NAMALWA (cell line): ENCODE results near the gene GNB1.
"Not testable (repeated sequence)": the region's sequence is repeated elsewhere in the genome, so short reads cannot be mapped to it uniquely, and the experiment has no call there.

ENCODE experiments used
- DNase-seq: peaks from one replicate; pipeline ENCODE4 v3.0.0-alpha.2; 2015; ENCODE audit warnings: low spot score

The GNB1 gene

DNA sequence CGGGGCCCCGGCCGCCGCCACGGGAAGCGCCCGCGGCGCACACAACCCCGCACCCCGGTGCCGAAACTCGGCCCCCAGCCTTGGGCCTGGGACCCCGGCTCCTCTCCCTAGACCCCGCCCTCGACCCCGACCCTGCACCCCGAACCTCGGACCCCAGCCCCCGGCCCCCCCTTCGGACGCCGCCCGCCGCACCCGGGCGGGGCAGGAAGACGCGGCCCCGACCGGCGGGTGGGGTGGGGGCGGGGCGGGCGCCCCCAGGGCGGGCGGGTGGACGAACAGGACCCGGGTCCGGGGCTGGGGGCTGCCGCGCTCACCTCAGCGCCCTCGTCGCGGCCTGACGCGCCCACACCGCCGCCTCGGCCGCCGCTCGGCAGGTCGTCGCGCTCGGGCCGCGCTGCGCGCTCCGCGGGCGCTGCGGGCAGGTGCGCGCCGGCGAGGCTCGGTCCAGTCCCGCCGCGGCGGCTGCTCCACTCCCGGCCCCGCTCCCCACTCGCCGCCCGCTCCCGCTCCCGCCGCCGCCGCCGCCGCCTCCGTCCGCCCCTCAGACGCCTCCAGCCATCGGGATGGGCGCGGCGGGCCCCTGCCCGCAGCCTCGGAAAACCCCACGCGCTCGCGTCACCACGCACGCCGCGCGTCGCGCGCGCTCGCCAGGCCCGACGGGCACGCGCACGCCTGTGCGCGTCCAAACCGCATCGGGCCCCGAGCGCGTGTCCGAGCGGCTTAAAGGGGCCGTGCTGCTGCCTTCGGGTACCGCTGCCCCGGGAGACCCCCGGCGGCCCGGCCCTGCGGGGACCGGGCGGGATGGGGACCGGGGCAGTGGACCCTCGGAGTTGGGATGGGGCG, at the start of gene GNB1:
Gene GNB1, minus strand, starts transcription at position 582 of the 843 bp plus-strand sequence. CDS start 65,634 bp downstream, outside the sequence.
- DNase-seq: peak; percentile 93

DNA sequence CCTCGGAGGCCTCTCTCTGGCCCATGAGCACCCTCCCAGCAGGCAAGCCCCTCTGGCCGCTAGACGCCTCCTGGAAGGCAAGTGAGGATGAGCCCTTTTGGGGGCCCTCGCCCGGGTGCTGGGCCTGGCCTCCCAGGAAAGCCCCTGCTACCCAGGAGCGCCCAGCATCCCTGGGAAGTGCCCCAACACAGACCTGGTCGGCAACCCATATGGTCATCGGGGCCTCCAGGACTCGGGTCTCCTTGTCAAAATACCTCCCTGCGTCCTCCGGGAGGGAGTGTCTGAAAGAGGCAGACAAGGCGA, 49.2 kb upstream of the GNB1 start:
- DNase-seq: no peak

DNA sequence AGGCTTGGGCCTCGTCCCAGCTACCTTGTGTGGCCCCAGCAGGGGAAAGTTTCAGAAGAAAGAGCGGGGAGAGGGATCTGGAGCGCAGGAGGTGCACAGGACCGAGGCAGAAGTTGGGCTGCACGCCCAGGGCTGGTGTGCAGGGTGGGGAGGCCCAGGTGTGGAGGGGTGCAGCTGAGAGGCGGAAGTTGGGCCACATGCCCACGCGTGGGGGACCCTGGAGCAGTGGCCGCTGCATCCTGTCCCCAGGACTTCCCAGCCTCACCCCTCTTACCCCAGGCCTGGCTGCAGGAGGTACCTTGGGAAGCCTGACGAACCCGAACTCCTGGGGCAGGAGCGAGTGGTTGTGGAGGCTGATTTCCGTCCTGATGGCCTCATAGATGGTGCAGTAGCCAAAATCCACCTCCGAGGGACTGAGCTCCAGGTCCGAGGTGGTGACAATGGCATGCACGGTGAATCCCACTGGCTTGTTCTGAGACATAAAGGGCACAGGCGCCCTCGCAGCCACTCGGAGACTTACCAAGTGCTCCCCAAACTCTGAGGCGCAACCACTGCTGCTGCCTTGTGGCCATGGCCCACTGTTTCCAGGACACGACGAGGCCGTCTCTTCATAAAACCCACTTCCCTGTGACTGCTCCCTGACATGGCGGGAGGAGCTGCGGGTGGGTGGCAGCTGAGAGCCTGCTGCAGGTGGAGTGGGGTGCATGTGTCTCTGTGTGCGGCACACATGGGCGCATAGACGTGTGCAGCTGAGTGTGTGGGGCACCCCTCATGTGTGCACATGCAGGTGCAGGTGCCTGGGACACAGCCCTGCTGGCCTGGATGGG, 48.6 kb upstream of the GNB1 start:
- no peak for DNase-seq

DNA sequence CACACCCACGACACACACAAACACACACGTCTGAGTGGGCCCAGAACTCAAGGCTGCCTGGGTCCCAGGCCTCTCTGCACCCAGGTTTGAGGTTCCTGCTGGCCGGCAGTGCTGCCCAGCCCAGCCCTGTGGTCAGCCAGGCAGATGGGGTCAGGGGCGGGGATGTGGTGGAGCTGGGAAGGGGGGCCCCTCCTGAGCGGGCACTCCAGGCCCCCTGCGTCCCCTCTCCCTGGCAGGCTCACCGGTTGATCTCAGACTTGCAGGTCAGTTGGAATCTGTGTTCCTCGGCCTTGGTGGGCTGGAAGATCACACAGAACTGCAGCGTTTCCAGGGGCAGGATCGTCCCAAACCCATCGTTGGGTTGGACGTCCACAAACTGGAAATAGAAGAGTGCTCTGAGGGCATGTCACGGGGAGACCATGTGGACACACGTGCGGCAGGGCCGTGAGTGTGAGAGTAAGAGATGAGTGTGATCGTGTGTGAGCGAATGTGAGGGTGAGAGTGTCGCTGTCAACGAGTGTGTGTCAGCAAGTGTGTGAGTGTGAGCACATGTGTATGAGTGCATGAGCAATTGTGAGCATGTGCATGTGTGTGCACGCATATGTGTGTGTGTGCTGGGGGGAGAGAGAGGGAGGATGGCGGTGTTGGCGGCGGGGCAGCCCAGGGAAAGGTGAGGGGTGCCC, 47.9 kb upstream of the GNB1 start:
- DNase-seq: no peak

DNA sequence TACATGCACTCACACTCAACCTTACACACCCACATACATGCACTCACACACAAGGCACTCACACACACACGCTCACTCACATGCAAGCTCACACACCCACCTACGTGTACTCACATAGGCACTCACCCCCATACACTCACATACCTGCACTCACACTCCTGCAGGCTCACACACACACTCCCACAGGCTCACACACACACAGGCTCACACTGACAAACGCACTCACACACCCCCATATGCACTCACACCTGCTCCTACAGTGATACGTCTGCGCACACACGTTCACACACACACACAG, 47.3 kb upstream of the GNB1 start:
- DNase-seq: no peak

DNA sequence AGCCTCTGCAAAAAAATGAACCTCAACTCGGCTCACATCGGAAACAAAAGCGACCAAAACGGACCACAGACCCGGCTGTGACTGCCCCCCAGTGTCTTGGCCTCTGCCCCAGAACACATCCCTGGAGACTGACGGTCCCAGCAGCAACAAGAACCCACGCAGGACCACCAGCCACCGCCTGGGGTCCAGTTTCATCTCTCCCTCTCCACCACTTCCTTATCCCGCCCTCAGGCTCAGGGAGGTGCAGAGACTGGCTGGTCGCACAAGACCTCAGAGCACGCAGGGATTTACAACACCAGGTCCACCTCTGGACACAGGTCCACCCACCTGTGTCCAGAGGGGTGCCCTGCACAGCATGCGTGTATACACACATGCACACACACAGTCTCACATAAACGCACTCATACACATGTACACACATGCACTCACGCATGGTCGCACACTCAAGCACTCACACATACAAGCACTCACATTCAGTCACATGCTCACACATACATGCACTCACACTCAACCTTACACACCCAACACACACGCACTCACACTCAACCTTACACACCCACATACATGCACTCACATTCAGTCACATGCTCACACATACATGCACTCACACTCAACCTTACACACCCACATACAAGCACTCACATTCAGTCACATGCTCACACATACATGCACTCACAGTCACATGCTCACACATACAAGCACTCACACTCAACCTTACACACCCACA, 46.8 kb upstream of the GNB1 start:
- no peak for DNase-seq

DNA sequence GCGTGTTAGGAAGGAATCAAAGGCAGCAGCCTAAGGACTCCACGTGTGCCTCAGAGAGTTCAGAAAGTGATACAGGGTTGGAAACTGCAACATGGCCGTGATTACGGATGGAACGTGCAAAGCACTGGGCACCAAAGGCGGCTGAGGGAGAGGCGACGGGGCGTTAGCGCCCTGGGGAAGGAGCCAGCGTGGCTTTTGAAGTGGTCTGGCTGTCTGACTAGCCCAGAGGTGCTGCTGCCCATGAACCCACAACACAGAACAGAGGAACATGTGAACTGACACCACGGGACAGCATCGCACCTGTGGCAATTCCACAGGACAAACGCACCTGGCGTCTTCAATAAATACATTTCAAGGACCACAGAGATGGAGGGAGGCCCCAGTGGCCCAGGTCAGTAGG, 46.2 kb upstream of the GNB1 start:
- DNase-seq: no peak

DNA sequence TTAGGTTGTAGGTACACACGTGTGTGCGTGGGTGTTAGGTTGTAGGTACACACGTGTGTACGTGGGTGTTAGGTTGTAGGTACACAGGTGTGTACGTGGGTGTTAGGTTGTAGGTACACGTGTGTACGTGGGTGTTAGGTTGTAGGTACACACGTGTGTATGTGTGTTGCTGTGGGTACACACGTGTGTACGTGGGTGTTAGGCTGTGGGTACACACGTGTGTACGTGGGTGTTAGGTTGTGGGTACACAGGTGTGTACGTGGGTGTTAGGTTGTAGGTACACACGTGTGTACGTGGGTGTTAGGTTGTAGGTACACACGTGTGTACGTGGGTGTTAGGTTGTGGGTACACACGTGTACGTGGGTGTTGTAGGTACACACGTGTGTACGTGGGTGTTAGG, 44.0 kb upstream of the GNB1 start:
- DNase-seq: not testable (repeated sequence)

DNA sequence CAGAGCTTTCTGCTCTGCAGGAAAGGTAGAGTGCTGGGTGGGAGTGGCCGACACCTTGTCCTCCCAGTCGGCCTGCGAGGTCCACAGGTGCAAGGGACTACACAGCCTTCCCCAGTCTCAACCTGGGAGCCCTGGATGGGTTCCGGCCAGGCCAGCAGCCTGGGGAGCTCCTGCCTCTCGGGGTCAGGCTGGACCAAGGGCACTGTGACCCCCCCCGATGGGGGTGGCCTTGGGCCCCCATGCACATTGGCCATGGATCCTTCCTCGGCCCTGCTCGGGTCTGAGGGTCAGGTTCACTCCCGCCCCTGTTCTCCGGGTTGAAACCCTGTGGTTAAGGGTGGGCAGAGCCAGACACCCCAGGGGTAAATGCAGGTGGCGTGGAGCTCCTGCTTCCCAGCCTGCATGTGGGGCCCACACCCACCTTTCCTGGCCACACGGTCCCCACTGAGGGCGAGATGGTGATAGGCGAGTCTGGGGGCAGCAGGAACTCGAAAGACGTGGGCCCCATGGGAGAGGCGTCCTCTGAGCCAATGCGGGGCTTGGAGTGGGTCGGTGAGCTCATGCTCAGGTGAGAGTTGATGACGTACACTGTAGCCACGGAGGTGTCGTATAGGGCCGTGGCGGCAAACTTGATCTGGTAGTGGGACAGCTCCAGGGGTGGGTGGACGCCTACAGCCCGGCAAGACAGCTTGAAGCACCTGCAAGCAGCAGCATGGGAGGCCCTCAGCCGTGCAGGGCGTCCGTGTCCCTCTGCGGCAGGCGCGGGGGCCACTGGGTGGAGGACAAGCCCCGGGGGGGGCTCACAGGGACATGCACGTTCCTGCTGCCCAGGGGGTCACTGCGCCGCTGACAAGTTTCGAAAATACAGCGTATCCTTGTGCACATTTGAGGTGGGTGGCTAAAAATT, 39.0 kb upstream of the GNB1 start:
- DNase-seq: no peak

DNA sequence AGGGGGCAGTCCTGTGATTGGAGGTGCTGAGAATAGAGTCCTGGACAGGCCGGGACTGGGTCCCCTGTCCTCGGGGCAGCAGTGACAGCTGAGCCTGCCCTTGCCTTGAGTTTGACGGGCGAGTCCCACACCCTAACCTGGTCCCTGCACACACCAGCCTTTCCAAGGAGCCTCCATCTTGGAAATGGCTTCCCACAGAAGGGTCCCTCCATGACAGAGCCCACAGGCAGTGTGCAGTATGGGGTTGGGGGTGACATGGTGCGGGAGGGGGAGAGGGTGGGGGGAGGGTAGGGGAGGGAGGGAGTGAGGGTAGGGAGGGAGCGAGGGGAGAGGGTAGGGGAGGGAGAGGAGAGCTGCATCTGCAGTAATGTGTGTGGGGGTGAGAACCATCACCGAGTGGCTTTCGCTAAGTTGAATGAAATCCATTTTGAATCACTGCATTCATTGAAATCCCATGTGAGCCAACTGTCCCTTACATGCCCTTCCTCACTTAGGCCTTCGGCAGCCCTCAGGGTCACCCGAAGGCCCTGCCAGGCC, 38.3 kb upstream of the GNB1 start:
- no peak for DNase-seq

DNA sequence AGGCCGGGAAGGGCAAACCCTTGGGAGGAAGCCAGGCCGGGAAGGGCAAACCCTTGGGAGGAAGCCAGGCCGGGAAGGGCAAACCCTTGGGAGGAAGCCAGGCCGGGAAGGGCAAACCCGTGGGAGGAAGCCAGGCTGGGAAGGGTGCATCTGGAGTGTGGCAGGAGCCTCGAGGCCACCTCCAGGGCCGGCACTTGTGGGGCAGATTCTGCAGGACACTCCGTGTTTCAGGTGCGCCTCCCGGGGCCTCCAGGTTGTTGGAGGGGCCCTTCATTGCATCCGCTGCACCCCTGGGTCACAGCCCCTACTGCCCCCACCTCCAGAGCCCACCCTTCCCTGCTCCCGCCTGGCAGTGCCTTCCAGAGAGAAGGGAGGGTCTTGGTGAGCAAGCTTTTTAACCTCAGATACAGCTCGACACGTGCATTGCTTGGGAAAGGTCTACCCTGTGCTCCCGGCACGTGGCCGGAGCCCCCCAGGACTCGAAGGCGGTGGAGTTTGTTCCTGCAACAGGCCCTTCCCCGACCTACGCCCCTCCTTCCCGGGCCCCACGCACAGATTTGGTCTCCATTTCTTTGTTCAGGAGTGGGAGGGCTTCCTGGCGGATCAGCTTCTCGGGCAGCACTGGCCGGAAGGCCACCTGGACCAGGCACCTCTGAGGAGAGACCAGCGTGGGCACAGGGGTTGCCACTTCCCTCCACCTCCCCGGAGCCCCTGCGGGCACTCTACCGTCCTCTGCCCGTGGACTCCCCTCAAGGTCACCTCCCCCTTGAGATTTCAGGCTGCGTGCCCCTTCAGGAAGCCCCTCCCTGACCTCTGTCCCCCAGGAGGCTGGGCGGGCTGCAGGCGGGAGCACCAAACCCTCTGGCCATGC, 37.6 kb upstream of the GNB1 start:
- DNase-seq: no peak

DNA sequence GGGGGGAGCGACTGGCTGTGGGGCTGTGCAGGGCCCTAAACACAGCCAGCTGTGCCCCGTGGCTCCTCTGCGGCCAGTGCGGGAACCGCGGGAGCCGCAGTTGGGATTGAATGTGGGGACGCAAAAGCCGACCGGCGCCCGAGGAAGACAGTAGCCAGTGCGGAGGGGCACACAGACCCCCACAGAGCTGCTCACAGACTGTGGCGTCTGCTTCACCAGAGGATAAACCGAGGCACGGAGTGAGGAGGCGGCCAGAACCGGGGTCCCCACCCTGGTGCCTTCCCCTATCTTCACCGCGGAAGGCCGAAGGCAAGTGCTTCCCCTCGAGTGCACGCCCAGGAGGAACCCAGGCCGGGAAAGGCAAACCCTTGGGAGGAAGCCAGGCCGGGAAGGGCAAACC, 36.9 kb upstream of the GNB1 start:
- DNase-seq: no peak

DNA sequence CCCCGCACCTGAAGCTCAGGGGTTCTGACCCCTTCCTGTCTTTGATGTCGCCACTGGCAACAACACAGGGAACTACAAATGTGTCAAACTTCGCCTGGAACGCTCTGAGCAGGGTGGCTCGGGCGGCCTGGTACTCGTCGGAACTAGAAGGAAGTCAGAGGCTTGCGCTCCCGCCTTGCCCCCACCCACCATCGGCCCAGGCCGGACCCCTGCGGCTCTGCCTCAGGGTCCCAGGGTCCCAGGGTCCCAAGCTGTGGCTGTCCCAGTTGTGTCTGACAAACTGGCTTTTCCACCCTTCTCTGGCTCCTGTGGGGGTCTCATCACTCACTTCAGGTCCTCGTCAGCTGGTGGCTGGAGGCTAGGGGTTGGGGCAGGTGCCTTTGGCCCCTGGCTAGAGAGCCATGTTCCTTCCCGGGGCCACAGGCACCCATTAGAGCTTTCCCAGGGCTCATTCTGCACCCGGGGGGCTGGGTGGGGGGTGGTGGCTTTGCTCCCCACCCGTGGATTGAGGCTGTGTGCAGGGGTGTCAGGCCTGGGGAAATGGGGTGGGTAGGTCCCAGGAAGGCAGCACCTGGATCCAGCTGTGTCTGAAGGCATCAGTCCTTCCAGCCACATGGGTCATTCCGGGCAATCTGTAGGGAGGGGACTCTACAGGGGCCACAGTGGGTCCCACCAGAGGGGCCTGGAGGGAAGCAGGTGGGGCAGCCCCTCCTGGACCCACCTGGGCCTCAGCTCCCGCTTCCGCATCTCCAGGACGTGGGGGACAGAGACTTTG, 36.2 kb upstream of the GNB1 start:
- no peak for DNase-seq

DNA sequence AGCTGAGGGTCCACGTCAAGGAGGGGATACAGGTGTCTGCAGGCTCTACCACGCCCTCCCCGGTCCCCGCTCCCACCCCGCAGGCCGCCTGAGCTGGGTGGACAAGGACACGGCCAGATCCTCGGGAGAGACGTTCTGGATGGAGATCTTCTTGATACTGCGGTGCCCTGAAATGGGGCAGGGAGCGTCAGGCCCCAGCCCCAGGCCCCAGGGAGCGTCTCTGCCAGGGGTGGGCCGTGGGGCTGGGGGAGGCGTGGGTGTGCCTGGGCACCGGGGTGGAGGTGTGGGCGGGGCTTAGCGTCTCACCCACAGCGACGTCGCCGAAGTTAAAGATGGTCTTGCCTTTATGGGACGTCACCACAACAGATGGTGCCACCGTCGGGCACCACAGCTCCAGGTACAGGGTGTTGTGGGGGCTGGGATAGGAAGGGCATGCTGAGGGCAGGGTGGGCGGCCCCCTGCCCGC, 35.5 kb upstream of the GNB1 start:
- no peak for DNase-seq

DNA sequence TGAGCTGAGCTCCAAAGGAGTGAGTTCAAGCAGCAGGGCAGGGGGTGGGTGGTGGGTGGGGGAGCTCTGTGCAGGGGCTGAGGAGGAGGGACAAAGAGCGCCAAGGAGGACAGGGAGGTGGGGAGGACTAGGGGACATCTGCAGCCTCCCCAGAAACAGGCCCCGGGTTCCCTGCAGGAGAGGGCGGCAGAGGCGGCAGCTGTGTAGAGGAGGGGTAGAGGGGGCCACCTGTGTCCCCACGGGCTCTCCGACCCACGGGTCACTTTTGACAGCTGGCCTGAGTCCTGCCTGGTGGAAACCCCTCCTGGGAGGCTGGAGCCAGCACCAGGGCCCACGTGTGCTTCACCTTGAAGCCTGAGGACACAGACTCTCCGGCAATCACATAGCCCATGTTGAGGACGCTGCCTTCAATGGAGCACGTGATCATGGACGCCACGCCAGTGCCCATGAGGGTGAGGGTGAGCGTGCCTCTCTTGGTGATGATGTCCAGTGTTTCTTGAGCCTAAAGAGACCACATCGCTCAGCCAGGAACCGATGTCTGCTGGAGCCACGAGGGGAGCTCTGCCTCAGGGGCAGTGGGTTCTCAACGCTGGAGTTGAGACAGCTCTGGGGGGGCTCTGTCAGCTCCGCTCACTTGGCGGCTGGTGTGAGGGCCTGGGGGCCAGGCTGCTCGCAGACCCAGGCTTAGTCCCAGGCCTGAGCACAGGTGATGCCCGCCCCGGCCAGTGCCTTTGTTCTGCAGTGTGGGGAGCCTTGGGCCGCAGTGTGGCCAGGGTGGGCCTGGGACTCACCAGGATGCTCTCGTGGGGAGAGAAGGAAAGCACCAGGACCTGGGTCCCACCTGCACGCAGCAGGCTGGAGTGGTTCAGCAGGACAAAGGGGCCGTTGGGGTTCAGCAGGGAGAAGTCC, 34.8 kb upstream of the GNB1 start:
- DNase-seq: no peak

DNA sequence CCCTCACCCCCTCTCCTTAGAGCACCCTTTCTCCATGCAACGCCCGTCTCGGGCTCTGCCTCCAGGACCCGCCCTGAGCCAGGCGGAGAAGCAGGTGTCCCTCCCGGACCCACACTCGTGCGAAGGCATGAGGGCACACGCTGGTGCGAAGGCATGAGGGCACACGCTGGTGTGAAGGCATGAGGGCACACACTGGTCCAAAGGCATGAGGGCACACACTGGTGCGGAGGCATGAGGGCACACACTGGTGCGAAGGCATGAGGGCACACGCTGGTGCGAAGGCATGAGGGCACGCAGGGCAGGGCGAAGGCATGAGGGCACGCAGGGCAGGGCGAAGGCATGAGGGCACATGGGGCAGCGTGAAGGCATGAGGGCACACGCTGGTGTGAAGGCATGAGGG, 34.0 kb upstream of the GNB1 start:
- no peak for DNase-seq

DNA sequence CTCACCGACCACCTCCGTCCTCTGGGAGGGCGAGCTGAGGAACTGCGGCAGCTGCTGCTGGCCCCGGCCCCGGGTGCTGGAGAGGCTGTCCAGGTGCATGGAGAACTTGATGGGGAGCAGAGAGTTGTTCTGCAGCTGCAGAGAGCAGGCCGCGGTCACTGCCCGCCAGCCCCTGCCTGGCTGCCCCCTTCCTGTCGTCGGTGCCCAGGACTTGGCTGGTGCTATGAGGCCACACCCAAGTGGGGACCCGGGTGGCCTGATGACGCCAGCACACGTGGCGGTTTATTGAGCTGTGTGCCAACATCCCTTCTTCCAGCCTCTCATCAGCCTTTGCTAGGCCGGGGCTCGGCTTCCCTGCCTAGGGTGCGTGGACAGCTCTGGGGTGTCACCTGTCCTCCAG, 33.5 kb upstream of the GNB1 start:
- no peak for DNase-seq
